GM19324 (cell line): Measurements from ENCODE around the gene TMTC3.
A peak's percentile ranks its signal among the peaks of the same experiment; 100 is the strongest.
"Not testable (repeated sequence)": the region's sequence is repeated elsewhere in the genome, so short reads cannot be mapped to it uniquely, and the experiment has no call there.

Source experiments
- ATAC-seq: cut with Tn5 transposase; IDR thresholded peaks from one replicate; pipeline ENCODE4 v1.9.1; 2021; ENCODE audit warnings: mild to moderate bottlenecking, moderate library complexity; ENCODE audit not compliant: unreplicated experiment, low FRiP score

TMTC3 gene

DNA sequence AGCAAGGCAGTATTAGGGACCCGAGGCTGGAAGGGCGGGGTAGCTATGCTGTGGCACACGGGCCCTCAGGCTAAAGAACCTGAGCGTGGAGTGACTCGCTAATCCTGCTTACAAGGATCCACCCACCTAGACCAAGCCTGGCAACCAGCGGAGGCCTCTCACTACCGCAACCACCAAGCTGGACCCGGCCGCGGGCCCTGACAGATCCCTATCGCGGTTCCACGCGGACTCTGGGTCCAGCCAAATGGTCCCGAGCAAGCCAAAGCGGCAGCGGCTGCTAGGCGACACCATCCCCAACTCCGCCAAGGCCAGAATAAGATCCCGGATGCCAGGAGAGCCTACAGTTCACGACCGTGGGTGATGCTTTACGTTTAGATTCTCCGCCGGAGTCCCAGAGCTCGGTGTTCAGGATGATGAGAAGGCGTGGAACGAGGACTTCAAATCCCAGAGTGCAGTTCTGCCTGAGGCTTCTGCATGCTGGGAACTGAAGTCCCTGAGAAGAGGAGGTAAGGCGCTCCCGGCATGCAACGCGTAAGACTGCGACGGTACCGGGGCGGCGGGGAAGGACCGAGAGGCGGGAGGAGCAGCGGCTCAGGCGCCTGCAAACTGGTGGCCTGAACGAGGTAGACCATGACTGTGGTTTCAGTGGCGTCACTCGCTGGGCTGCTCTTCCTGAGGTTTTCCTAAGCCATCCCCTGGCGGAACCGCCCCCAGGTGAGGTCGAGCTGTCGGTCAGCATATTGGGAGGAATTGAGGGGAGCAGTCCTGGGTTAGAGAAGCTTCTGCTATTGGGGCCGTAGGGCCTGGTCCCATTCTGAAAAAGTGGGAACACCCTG, at the start of gene TMTC3, which contains the start of gene CEP290:
TMTC3 (plus strand) TSS at position 534 of the 836 bp plus-strand sequence. CDS start 6,009 bp downstream, outside the sequence.
CEP290 (minus strand) TSS at position 315 of the 836 bp plus-strand sequence. CDS start 781 bp downstream, outside the sequence.
- peak; percentile 98 for ATAC-seq

DNA sequence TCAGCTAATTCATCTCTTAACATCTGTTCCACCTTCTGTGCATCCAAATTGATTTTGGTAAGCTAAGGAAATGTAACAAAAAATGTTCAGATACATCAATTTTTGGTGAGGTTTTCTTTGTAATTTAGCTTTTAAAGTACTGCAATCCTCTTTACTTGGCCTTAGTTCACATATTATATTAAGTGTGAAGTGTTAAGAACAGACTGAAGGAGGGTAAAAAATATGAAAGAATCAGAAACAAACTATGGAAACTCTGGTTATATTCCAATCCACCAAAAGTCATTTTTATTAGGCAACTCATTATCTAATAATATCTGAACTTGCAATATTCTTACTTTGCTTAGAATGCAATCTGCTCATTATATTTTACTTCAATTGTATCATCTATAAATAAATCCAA, 49.3 kb upstream of the TMTC3 start:
- ATAC-seq = no peak

DNA sequence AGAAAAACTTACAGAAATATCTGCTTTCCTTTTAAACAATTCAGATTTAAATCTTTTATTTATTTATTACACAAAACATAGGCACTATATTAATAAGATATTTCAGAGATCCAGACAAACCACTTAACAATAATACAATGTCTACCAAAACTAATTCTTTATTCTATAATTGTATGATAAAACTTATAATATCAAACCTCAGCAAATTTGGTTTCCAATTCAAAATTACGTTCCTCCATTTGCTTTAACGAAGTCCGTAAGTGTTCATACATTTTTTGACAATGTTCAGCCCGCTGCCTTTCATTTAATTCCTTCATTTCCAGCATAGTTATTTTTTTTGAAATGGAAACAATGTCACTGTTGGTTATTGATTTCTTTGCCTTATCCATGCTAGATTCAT, 48.5 kb upstream of the TMTC3 start:
- ATAC-seq = no peak

- no peak for ATAC-seq
Observed at GRCh38 chr12:88108021-88108420, 34.1 kb upstream of the TMTC3 start.

DNA sequence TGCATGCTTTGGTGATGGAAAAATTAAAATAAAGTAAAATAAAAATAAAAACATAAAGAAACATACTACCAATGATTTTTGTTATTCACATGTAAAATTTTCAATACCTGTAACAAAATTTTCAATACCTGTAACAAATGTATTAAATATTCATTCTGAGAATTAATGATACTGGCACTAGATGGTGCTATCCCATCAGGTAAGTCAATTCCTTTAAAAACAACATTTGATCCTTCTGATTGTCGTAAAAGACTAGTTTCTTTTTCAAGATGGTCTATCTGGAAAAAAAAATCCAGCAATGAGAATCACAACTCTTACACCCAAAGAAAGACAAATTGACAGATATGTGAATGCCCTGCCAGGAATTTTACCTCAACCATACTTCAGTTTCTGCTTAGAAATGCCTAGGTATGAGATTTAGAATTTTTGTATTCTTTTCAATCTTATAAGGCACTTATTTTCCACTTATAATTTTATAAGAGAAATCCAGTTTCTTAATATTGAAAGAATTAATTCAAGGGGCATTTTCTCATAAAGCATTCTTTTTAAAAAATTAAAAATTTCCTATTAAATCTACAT, 30.9 kb upstream of the TMTC3 start:
- ATAC-seq = no peak

DNA sequence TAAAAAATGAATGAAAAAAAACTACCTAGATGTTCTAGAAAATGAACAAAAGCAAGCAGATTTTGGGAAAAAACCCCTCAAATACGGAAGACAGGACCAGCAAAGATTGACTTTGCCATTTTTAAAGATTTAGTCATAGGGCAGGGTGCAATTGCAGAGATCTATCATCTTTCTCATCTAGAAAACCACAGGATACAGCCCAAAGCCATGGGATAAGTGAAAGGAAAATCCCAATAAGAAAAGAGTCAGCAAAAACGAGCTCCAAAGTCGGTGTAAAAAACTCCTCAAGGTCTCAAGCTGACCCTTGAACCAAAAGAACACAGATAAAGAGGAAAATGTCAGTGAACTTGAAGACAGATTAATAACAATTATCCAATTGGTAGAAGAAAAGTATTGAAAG, 28.2 kb upstream of the TMTC3 start:
- no peak for ATAC-seq

DNA sequence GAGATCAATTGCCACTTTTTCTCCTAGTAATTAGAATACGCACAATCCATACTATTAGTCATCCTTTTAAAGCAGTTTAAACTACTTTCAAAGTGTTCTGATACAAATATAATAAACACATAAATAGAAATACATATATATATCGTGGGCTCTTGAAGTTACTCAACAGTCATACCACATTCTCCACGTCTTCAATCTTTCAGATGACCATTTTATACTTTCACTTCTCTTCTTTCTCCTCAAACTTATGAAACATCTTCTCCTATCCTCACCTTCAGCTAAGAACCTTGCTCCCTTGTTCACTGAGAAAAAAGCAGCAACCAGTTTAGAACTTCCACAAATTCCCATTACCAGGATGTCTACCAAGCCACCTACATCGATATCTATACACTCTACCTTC, 19.4 kb upstream of the TMTC3 start:
- ATAC-seq = no peak

- ATAC-seq = no peak
Observed at GRCh38 chr12:88127099-88127498, 15.0 kb upstream of the TMTC3 start.

DNA sequence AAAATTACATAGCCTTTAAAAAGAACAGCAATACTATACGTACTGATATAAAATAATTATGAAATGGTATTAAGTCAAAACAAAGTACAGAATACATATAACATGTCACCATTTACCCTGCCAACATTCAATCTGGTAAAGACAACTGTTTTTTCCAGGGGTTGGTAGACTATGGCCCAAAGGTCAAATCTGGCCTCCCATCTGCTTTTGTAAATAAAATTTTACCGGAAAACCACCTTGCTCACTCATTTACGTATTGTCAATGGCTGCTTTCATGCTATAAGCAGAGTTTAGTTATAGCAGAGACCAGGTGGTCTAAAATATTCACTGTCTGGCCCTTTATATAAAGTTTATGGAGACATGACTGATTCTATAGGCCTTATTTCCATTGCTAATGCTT, 14.3 kb upstream of the TMTC3 start:
- ATAC-seq = no peak

DNA sequence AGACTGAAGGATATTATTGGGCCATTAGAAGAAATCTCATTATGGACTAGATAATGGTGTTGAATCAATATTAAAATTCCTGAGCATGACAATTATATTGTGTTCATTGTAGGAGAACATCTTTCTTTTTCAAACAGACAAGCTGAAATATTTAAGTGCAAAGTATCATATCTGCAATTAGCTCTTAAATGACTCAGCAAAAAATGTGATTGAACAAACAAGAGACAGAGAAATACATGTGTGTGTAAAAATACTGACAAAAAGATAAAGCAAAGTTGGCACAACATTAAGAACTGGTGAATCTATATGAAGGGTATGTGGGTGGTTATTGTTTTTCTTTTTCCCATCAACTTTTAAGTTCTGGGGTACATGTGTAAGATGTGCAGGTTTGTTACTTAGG, 9.7 kb upstream of the TMTC3 start:
- no peak for ATAC-seq

- not testable (repeated sequence) for ATAC-seq
Observed at GRCh38 chr12:88133181-88133580, 8.9 kb upstream of the TMTC3 start.

DNA sequence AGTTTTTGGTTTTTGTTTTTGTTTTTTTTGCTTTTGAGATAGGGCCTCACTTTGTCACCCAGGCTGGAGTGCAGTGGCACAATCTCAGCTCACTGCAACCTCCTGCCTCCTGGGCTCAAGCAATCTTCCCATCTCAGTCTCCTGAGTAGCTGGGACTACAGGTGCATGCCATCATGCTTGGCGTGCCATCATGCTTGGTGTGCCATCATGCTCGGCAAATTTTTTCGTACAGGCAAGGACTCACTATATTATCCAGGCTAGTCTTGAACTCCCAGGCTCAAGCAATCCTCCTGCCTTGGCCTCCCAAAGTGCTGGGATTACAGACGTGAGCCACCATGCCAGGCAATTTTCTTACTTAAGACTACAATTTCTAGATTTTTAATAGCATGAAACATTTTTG, 2.4 kb upstream of the TMTC3 start:
- ATAC-seq = not testable (repeated sequence)

DNA sequence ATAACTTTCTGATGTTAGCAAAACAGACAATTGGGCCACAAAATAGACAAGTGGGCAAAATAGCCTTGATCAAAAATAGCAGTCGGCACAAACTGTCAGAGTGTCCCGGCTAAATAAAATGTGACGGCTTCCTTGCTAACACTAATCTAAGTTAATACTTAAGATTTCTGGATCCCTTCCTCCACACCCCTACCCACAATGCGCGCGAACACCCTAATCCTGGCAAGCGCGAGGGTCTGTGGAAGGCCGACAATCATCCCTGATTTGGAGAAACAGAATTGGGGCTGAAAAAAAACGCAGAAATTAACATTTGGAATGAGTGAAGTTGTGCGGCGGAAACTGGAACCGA, 708 bp upstream of the TMTC3 start:
- ATAC-seq = no peak

DNA sequence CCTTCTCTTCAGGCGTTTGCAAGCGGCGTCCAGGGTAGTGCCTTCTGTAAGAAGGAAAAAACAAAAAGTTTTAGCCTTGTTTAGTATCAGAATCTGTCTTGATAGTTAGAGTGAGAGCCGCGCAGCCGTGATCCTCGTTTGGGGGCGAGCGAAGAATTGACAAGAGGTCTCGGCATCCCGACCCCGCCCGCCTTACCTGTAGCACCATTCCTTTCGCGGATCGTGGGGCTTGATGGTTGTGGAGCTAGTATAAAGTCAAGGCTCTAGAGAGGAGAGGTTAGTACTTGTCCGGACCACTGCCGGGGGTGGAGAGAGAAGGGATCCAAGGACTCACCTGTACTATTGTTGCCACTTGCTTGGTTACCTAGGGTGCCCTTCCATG, 494 bp downstream of the TMTC3 start:
- peak; percentile 2 for ATAC-seq

DNA sequence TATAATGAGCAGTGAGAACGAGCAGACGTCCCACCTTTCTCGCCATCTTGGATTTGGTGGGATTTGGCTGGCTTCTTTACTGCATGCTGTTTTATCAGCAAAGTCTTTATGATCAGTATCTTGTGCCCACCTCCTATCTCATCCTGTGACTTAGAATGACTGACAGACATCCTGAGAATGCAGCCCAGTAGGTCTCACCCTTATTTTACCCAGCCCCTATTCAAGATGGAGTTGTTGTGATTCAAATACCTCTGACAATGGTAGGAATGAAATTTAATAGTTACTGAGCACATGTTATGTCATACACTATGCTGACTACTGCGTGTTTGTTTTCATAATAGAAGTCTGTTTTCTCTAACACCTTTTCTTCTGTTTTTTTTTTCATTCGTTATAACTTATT, 1.9 kb downstream of the TMTC3 start:
- ATAC-seq = no peak

DNA sequence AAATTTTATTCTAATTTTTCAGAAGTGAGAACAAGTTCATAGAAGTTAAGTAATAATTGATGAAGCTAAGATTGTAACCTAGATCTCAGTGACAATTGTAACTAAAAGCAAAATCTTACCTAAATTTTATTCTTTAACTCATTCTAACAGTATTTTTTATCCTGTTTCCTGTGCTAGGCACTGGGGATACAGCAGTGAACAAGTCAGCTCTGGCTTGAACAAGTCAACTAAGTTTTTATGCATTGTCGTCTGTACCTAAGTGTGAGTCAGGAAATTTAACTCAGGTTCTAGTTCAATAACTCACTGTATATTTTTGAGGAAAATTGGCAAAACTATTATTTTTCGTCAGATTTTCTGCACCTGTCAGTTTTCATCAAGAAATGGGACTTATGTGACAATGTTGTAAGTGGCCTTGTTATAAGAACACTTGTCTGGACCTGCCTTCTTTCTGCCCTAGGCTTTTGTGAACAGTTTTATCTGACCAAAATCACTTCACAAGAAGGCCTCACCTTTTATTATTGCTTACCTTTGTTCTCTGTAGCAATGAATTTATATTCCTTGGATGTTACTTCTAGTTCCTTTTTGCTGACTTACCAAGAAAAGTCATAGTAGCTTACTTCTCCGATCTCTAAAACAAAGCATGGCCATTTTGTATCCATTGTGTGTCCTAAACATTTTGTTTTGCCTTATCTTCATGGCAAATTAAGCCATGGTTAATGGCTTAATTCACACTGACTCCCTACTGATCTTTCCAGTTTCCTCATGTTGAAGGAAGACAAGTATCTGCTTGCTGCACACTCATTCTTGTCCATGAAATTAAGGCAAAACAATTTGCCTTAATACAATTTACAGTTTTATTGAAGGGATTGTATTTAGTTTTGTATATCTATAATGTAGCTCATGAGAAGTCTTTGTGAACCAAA, 2.7 kb downstream of the TMTC3 start:
- ATAC-seq = no peak

GRCh38 chr12:88145567-88146505, 3.7 kb downstream of the TMTC3 start:
- ATAC-seq = no peak

GRCh38 chr12:88150063-88150462, 8.0 kb downstream of the TMTC3 start:
- no peak for ATAC-seq

DNA sequence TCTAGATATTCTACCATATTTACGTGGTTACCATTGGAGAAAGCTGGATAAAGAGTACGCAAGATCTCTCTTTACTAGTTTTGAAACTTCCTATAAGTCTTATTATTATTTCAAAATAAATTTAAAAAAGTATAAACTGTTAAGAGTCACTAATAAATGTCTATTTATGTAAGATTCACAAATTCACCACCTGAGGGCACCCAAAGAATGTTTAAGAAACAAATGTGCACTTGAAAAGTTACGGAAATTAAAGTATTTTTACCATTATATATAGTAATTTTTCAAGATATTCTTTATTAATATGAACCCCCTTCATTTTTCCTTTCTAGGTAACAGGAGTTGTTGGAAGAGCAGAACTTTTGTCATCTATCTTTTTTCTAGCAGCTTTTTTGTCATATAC, 11.9 kb downstream of the TMTC3 start:
- no peak for ATAC-seq

DNA sequence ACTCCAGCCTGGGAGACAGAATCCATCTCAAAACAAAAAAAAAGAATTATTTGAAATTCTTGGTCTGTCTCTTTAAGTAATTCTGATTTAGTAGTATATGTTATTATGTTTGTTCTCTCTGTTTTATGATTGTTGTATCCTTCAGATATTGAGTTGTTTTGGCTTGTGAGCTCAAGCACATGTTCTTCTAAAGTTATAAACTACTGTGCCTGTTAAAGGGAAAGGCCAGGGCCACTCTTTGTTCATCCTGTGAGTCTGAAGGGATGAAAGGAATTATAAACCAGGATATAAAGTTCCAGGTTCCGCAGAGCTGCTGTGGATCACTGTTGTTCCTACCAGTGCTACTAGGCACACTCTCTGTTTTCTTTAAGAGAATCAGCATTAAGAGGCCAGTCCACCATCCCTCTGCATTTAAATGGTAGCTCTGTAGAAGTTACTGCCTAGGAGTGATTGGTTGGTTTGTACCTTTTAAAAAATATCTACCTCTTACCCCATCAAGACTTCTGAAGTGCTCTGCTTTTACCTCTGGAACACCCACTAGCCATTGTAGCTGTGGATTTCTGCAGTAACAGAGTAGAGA, 14.1 kb downstream of the TMTC3 start:
- ATAC-seq = no peak
